ENCODE measurements around the gene CCDC126. TPM values are rescaled to one million over a fixed set of nuclear protein-coding genes. Genes with fewer than 3 reads are reported as not detected.

The CCDC126 gene
- total and polyA plus RNA-seq, 2 of the 8 experiments (the other 6 are each of a cell fraction or from before 2014, with no cell fraction given), result 1.4 to 5.3 TPM

GRCh38 chr7:23679898-23680413 lies 82.8 kb downstream of the CCDC126 start, which contains the start of gene FAM221A (continued):
- TF ChIP-seq HDAC2 (IDR thresholded peaks at IDR 0.05; ENCODE audit: borderline replicate concordance in 1 of 2, low read depth in 2 of 2, low read length in 2 of 2) (no peak), BRCA1 (IDR thresholded peaks at IDR 0.05; ENCODE audit: low read depth, low read length) (no peak), YY1 (IDR thresholded peaks at IDR 0.05; ENCODE audit: low read depth, low read length) (no peak), NRF1 (IDR thresholded peaks at IDR 0.05; ENCODE audit: low read depth, low read length) (peak; percentile 30; the same call in 1 of the 2 replicates), KDM5A (IDR thresholded peaks at IDR 0.05; ENCODE audit: low read length) (no peak), EGR1 (IDR thresholded peaks at IDR 0.05; ENCODE audit: borderline replicate concordance, low read depth, low read length) (no peak), RXRA (IDR thresholded peaks at IDR 0.05; ENCODE audit: insufficient read depth, low read depth, low read length) (no peak), JUN (IDR thresholded peaks at IDR 0.05; ENCODE audit: low read depth, low read length) (no peak), RFX5 (IDR thresholded peaks at IDR 0.05; ENCODE audit: borderline replicate concordance, low read depth, low read length) (no peak), CTBP2 (IDR thresholded peaks at IDR 0.05; ENCODE audit: borderline replicate concordance, insufficient read depth, insufficient read length, low read length) (no peak), TAF1 (IDR thresholded peaks at IDR 0.05; ENCODE audit: low read depth, low read length) (peak; percentile 59; the same call in 1 of the 2 replicates), CBX8 (IDR thresholded peaks at IDR 0.05; ENCODE audit: borderline replicate concordance, low read depth, low read length) (no peak), SRF (IDR thresholded peaks at IDR 0.05; ENCODE audit: low read depth, low read length) (no peak), POU5F1 (IDR thresholded peaks at IDR 0.05; ENCODE audit: low read depth, low read length) (no peak), KDM4A (IDR thresholded peaks at IDR 0.05; ENCODE audit: low read depth, low read length, severe bottlenecking) (peak; percentile 45), PHF8 (conservative IDR thresholded peaks at IDR 0.05; ENCODE audit: low read depth, low read length) (peak; percentile 53; the same call in 1 of the 2 replicates), GABPA (IDR thresholded peaks at IDR 0.05; ENCODE audit: borderline replicate concordance, insufficient read depth, low read length) (no peak), TBP (IDR thresholded peaks at IDR 0.05; ENCODE audit: low read depth, low read length) (peak; percentile 57; the same call in 1 of the 2 replicates), SP2 (IDR thresholded peaks at IDR 0.05; ENCODE audit: low read length) (no peak)
- TF ChIP-seq, protein P1, sequence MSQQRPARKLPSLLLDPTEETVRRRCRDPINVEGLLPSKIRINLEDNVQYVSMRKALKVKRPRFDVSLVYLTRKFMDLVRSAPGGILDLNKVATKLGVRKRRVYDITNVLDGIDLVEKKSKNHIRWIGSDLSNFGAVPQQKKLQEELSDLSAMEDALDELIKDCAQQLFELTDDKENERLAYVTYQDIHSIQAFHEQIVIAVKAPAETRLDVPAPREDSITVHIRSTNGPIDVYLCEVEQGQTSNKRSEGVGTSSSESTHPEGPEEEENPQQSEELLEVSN (IDR thresholded peaks at IDR 0.05), result peak; percentile 99
- TF ChIP-seq, protein P2, sequence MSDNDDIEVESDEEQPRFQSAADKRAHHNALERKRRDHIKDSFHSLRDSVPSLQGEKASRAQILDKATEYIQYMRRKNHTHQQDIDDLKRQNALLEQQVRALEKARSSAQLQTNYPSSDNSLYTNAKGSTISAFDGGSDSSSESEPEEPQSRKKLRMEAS (IDR thresholded peaks at IDR 0.05), result peak; percentile 99
- TF ChIP-seq, protein P3, sequence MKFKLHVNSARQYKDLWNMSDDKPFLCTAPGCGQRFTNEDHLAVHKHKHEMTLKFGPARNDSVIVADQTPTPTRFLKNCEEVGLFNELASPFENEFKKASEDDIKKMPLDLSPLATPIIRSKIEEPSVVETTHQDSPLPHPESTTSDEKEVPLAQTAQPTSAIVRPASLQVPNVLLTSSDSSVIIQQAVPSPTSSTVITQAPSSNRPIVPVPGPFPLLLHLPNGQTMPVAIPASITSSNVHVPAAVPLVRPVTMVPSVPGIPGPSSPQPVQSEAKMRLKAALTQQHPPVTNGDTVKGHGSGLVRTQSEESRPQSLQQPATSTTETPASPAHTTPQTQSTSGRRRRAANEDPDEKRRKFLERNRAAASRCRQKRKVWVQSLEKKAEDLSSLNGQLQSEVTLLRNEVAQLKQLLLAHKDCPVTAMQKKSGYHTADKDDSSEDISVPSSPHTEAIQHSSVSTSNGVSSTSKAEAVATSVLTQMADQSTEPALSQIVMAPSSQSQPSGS (IDR thresholded peaks at IDR 0.05; ENCODE audit: low read length), result no peak
